NCI-H446 treated with DMSO at 0.1 percent for 48 hours (cell line): ENCODE data around the gene CLDN14.

Experiments used
- DNase-seq: peaks from one replicate; lab custom pipeline; 2025; lab: John Stamatoyannopoulos, UW

Gene CLDN14

GRCh38 chr21:36471254-36471723 is 8.6 kb downstream of the CLDN14 start:
- DNase-seq: no peak

DNA sequence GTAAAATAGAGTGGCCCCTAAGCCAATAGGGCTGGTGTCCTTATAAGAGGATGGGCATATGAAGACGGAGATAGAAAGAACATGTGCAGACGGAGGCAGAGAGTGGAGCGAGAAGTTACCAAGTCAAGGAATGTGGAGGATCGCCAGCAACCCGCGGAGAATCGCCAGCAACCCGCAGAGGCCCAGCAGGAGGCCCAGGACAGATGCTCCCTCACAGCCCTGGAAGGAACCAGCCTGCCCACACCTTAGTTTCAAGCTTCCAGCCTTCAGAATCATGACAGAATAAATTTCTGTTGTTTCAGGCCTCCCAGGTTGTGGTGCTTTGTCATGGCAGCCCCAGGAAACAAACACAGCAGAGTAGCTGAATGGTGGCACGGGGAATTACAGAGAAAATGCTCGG is 9.6 kb downstream of the CLDN14 start:
- no peak for DNase-seq

DNA sequence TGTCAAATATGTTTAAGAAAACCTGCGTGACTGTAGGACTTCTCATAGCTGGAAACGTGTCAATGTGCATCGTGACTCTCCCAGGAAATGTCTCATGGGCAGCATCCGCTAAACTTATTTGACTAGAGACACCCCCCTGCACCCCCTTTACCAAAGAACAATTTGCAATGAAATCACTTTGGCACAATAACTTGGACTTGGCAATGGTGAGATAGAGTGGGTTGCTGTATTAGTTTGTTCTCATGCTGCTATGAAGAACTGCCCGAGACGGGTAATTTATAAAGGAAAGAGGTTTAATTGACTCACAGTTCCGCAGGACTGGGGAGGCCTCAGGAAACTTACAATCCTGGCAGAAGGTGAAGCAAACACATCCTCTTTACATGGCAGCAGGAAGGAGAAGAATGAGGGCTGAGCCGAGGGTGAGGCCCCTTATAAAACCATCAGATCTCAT is 13.8 kb downstream of the CLDN14 start:
- DNase-seq: no peak

DNA sequence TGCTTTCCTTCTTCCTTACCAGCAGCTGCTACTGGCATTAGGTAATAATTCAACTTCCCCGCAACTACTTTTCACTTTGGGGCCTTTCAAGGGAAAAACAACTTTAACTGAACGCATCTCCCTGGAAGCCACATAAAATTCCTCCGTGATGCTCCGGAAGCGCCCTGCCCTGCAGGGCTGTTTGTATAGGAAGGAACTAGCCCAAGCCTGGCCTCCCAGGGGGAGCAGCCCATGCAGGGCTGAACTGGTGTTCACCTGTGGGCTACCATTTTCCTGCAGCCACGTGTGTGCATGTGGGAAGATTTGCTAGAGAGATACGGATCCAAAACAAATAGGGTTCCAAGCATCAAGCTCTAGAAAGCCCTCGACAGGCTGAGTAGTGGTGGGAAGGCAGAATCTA is 14.4 kb downstream of the CLDN14 start:
- no peak for DNase-seq

GRCh38 chr21:36464590-36464989 is 15.3 kb downstream of the CLDN14 start:
- no peak for DNase-seq

- DNase-seq: no peak
Observed at GRCh38 chr21:36463991-36464390, 15.9 kb downstream of the CLDN14 start.

- no peak for DNase-seq
Observed at GRCh38 chr21:36463204-36463603, 16.7 kb downstream of the CLDN14 start.

- DNase-seq: no peak
Observed at GRCh38 chr21:36461918-36462486, 17.9 kb downstream of the CLDN14 start.

DNA sequence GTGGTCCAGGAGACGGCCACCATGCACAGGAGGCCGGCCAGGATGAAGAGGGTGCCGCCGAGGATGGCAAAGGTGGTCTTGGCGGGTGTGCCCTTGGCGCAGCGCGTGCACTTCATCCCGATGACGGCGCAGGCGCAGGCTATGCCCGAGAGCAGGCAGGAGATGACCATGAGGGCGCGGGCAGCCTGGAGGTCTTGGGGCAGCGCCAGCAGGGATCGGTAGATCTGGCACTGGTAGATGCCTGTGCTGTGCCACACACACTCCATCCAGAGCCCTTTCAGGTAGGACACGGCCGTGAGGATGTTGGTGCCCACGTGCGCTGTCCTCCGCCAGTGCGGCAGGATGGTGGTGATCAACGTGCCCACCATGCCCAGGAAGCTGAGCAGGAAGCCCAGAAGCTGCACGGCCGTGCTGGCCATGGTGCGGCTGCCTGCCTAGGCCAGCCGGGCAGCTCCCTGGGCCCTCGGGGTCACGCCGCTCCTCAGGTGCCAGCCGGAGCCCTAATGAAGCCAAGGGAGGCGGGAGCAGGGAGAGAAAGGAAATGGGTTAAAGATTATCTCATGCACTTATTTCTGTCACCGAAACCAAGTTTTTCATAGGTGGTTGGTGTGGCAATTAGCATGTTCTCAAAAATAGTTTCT is 18.5 kb downstream of the CLDN14 start:
- DNase-seq: no peak

GRCh38 chr21:36460866-36461265 is 19.1 kb downstream of the CLDN14 start:
- DNase-seq: no peak

GRCh38 chr21:36459098-36459497 is 20.8 kb downstream of the CLDN14 start:
- no peak for DNase-seq

DNA sequence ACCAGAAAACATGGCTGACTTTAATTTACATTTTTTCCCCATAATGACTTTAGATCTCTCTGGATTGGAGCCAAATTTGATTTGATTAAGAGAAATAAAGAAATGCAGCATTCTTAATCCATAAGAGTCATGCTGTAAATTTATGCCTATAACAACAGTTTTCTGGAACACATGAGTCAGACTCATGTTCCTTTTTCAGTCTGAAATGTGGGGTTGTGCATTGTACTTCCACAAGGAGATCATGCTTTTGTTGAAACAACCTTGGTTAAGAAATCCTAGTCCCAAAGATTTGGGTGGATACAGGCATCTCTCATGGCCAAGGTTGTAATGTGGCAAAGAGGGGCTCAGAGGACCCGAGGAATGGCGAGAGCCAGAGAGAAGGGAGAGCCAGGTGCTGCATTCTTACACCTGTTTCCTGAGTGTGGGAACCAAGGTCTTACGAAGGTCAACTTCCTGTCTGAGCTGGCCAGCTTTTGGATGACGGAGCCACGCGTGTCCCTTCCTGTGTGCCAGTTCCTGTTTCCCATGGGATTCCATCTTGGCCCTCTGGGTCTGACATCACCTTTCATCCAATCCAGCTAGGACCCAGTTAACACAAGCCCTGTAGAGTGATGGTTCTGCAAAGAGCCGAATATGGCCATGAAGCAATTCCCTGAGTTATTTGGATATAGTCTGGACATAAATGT is 23.1 kb downstream of the CLDN14 start:
- no peak for DNase-seq

DNA sequence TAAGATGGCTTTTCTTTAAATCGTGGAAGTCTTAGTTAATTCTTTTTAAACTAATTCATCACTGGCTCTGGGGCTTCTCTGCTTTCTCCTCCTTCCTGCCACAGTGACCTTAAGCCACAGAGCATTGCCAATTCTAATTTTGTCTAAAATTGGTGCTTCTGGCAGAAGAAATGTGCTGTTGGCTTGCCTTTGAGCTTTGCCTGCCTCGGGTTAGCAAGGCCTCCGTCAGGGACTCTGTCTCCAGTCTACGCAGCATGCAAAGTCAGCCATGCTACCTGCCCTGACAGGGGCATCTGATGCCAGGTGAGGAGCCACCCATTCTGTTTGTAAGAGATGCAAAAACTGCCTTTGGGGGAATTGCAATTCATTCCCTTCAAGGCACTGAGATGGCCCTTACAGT is 25.2 kb downstream of the CLDN14 start:
- no peak for DNase-seq

- no peak for DNase-seq
Observed at GRCh38 chr21:36454093-36454531, 25.8 kb downstream of the CLDN14 start.

DNA sequence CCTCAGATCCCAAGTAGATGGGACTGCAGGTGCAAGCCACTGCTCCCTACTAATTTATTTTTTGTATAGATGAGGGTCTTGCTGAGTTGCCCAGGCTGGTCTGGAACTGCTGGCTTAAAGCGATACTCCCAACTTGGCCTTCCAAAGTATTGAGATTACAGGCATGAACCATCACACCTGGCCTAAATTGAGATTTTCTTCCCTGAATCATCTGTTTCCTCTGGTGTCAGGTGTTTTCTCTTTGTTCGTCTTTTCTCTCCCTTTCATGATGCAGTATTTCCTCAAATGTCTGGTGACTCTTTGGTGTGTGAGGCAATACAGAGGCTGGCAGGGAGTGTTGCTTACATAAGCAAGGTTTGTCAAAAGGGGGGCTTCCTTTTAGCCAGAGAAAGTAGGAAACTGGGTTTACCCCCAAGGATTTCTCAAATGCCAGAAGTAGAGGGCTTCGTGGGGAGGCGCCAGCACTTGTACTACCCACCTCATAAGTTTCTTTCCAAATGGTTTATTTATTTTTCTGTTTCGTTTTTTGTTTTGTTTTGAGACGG is 27.6 kb downstream of the CLDN14 start:
- DNase-seq: no peak

DNA sequence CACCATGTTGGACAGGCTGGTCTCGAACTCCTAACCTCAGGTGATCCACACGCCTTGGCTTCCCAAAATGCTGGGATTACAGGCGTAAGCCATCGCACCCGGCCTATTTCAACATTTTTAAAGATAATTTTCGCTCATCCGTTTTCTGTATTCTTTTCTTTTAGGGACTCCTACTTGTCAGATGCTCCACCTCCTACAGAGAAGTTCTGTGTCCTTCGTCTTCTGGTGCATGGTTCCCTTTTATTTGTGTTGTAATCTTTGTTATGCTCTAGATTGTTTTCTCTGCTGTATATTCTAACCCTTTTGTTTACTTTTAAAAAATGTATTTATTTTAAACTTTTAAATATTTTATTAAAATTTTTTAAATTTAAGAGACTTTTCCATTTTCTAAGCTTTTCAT is 28.4 kb downstream of the CLDN14 start:
- no peak for DNase-seq

- no peak for DNase-seq
Observed at GRCh38 chr21:36450511-36450910, 29.4 kb downstream of the CLDN14 start.

- DNase-seq: no peak
Observed at GRCh38 chr21:36446301-36446700, 33.6 kb downstream of the CLDN14 start.

- no peak for DNase-seq
Observed at GRCh38 chr21:36441715-36442114, 38.2 kb downstream of the CLDN14 start.

DNA sequence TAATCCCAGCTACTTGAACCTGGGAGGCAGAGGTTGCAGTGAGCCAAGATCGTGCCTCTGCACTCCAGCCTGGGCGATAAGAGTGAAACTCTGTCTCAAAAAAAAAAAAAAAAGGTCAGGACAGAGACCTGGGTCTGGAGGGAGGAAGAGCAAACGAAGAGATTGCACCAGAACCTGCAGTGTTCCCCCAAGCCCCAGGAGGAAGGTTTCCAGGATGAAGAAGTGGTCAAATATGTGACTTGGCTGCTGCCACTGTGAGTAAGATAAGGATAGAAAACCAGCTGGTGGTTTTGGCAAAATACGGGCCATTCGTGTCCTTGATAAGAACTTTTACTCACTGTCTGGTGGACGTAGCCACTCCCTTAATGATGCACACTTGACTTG is 42.2 kb downstream of the CLDN14 start:
- DNase-seq: no peak

- no peak for DNase-seq
Observed at GRCh38 chr21:36436829-36437744, 42.8 kb downstream of the CLDN14 start.

DNA sequence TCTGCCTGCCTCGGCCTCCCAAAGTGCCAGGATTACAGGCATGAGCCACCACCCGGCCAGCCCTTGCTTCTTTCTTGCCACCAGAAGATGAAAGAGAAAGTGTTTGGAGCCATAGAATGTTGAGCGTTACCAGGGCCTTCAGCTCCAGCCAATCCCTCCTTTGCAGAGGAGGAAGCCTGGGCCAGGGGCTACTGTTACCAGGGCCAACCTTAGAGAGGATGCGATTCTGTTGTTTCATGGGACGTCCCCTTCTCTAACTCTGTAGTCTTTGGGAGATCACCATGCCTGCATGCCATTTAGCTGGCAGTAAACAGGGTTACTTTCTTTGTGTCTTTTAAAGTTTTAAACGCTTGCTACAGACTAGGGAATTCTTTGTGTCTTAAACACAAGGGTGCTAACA is 45.8 kb downstream of the CLDN14 start:
- no peak for DNase-seq
